HuH-7.5 (cell line): ENCODE measurements around the gene ARID1B.
"Not testable (repeated sequence)": the region's sequence is repeated elsewhere in the genome, so short reads cannot be mapped to it uniquely, and the experiment has no call there.

Experiments used
- DNase-seq: peaks from one replicate; pipeline ENCODE4 v3.0.0; 2011; ENCODE audit warnings: low spot score

The ARID1B gene

DNA sequence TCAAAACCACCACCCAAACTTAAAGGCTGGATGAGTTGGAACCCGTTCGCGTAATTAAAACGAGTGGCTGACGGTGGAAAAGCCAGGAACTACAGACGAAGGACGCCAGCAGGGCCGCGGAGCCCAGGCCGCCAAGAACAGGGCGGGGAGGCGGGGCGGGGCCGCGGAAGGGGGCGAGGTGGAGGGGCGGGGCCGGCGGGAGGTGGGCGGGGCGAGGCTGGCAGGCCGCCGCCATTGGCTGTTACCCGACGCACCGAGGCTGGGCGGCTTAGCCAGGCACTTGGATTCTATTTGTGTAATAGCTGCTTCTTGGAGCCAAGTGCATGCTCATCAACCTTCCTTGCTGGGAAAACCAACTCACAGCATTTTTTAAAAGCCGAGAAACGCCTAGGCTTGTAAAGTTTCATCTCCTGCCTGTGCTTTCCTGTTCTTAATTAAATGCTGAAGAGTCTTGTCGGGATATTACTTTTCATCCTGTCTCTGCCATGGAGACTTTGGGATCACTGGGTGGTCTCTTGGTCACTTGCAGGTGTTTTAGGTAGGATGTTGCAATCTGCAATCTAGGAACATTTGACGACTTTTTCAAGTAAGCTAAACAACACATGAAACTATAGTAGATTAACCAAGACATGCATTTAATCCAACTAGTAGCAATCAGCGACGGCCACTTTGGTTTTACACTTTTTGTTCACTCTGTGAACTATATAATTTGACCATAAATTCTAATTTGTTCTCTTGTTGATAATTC, 245.0 kb downstream of the ARID1B start:
- peak; percentile 80 for DNase-seq

DNA sequence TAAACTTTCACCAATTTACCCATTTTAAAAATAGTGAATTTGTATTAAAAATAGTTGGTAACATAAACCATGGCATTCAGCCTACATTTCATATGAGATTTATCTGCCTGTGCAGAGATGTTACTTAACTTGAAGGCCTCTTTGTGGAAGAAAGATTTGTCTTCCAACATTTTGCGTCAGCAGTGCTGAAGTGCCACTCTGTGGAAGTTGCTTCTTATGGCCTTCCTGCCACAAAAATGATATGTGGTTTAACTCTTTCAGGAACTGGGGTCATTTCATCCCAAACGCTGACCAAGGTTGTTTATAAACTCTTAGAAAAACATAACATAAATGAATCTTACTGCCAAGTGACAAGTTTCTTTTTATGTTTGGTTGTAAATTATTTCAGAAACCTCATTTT, 246.8 kb downstream of the ARID1B start:
- no peak for DNase-seq

DNA sequence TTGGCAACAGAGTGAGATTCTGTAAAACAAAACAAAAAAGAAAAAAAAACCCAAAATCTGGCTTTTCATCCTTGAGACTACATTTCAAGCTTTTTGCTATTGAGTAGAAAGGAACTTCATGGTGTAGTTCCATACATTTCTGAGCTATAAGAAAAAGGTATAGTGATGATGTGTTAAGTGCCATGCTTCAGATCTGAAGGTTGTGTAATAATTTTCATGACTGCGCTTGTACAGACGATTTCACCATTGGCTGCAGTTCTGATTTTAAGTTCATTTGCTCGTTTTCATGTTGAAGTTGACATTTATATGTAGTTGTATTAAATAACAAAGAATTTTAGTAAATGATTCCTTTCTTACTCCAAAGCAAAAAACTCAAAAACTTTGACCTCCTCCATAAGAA, 247.6 kb downstream of the ARID1B start:
- no peak for DNase-seq

DNA sequence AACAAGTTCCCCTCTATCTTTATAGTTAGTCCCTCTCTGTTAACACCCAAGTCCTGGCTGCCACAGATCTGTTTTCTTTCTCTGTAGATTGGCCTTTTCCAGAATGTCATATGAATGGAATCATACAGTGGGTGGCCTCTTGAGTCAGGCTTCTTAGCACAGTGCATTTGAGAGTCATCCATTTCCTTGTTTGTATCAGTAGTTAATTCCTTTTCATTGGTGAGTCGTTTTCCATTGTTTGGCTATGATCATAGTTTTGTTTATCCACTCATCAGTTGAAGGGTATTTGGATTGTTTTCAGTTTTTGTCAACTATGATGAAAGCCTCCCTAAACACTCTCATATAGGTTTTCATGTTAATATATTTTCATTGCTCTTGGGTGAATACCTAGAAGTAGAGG, 248.3 kb downstream of the ARID1B start:
- no peak for DNase-seq

DNA sequence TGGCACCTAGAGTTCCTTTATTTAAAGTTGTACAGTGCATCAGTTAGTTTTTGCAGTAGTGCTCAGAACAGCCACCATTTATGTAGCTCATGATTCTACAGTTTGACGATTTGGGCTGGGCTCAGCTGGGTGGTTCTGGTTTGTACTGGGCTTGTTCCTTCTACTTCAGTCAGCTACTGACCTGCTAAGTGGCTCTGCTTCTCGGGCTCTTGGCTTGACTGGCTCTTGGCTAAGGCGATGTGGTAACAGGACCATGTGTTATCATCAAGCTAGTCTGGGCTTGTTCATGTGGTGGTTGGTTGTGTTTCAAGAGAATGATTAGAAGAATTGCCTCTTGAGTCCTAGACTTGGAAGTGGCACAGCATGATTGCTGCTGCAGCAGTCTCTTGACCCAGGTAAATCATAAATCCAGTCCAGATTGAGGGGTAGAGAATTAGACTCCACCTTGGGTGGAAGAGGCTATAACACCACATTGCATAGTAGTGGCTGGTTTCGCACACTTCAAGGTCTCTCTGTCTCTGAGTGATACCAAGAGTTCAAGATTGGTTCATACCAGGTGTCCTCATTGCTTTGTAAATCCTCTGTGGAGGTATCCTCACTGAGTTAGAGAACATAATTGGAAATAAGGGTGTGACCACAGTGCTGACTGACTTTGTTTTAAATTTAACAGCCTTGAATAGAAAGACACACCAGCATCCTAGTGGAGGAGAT, 253.0 kb downstream of the ARID1B start:
- no peak for DNase-seq

DNA sequence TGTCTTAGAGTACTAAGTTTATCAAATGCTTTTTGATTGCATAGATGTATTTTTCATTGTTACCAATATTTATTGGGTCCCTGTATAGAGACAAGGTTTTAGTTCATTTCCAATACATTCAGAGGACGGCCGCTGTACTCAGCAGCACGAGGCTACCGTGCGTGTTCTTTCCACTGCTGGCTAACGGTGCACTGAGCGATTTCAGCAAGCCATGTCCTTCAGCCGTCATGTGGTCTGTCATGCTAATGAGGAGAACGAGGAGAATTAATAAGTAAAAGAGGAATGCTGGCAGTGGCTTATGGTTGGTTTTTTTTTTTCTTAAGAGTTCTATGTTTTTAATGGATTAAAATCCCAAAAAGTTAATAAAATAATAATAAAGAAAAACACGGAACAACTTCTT, 253.6 kb downstream of the ARID1B start:
- no peak for DNase-seq

DNA sequence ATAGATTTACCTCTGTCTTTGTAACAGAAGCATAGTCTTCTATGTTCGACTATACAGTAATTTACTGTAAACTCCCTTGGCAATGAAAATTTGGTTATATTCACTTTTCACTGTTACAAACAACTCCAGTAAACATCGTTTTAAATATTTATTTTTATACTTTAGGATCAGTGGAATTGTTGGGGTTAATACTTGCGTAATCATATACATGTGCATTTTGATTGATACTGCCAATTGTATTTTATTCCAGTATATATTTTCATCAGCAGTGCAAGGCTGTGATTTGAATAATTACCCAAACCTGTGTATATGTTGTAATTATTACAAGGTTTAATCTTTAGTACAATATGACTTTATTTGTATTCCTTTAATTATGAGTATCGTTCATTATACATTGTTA, 255.7 kb downstream of the ARID1B start:
- no peak for DNase-seq

DNA sequence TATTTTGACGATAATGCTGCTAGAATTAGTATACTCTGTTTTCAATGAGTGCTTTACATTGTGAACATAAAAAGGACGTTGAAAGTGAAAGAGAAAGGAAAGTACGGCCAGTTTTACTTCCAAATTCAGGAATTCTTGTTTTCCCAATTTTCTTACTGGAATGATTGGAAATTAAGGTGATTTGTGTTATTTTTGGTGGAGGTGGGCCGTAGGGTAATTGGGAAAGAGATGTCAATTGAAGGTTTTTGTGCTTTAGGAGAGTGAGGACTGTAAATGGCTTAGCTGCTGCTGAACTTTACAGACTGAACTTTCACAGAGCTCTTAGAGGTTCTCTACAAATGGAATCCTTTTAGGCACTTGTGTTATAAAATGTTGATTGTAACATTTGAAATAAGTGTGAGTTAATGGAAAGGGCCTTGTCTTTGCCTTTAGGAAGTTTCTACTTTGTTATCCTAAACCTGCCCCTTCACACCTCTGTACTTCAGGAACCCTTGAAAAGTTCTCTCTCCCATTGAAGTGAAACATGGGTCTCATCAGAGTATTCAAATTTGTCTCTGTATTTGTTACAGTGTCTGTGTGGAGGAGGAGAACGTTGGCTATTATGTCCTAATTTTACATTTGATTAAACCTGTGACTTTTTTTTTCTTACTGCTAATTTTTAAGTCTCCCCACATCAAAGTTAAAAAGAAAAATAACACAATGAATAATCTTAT, 256.4 kb downstream of the ARID1B start:
- DNase-seq, result no peak

DNA sequence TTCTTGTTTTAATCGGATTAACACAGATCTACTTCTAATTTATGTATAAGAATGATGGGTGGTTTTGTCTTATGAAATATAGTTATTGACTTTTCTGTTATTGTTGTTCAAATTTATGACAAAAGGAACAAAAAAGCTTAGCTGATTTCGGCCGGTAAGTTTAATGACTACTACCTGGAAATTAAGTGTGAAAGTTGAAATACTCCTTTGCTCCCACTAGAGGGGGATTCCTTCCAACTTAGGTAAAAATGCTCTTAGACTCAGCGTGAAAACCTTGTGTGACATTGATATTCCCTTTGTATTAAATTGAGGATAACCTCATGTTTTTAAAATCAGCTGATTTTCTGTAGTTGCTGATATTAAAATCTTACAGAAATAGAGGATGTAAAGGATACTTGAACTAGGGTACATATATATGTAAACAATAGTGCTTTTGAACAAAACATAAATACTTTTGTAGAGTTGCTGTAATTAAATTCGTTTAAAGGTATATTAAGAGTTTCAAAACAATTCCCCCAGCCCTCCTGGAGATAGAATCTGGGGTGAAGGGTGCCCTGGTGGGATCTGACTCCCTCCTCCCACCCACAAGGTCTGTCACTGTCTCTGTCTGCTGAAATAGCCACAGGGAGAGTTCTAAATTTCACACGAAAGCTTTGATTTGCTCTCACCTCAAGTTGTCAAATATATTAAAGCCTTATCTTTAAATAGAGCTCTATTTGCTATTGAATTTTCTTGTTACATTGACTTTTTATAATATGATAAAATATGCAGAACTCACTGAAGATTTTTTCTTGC, 257.5 kb downstream of the ARID1B start:
- DNase-seq, result peak; percentile 34

DNA sequence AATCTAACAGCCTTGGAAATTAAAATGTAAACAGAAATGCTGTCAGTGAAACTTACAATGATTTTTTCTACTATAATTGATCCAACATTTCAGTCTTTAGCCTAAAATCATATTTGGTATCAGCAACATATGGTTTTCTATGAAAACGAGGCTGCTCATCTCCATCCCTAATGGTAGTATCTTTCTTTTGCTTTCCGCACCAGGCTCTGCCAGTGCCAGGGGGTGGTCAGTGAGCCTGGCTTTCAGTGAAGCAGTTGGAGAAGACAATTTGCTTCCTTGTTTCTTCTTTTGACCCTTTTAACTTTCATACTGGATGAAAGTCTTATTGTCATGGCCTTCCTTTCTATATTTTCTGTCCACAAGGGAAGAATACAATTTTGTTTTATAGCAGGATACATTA, 258.4 kb downstream of the ARID1B start:
- no peak for DNase-seq

DNA sequence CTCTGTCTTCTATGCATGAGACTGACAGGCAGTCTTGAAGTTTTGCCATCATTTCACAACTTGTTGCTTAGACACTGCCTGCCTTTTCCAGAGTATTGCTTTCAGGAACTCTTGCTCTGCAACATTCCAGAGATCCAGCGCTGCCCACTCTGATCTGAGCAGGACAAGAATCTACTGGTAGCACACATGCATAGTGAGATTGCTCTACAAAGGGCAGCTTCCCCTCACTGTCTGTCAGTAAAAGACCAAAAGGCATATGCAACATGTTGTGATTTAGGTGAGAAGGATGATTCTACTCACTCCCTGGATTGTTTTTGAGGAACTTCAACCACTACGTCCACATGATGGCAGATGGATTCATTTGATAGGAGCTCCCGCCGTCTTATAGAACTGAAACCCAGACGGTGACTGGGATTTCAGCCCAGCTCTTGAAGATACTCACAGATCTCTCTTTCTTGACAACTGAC, 259.1 kb downstream of the ARID1B start:
- no peak for DNase-seq

DNA sequence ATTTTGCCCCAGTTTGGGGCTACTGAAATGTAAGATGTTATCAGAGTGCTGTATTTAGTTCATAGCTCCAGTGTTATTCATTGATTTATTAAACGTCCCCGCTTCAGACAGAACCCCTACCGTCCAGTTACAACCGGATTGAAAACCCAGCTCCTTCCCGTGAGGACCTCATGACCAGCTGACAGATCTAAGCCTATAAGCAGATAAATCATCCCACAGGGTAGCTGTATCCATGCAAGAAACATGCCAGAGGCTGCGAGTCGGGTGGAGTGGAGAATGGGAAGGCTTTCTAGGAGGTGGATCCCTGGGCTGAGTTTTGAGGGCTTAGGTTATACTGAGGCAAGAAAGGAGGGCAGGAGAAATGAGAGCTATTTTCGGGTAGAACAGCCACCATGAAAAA, 260.0 kb downstream of the ARID1B start:
- no peak for DNase-seq

DNA sequence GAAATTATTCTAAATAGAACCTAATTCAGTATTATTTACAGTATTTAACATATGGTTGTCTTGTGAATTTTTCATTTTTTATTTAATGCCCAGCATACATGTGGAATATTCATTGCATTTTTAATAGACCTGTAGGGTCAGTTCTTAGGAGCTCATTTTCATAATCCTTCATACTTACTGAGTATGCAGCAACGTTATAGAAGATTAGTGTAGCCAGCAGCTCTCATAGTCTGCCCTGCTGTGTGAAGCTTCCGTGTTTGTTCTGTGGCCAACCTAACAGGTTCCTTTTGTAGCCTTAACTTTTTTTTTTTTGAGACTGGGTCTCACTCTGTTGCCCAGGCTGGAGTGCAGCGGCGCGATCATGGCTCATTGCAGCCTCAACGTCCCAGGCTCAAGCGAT, 261.4 kb downstream of the ARID1B start:
- no peak for DNase-seq

DNA sequence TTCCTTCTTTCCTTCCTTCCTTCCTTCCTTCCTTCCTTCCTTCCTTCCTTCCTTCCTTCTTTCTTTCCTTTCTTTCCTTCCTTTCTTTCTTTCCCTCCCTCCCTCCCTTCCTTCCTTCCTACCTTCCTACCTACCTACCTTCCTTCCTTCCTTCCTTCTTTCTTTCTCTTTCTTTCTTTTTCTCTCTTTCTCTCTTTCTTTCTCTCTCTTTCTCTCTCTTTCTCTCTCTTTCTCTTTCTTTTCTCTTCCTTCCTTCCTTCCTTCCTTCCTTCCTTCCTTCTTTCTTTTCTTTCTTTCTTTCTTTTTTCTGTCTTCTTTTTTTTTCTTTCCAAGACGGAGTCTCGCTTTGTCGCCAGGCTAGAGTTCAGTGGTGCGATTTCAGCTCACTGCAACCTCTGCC, 262.5 kb downstream of the ARID1B start:
- DNase-seq, result not testable (repeated sequence)

DNA sequence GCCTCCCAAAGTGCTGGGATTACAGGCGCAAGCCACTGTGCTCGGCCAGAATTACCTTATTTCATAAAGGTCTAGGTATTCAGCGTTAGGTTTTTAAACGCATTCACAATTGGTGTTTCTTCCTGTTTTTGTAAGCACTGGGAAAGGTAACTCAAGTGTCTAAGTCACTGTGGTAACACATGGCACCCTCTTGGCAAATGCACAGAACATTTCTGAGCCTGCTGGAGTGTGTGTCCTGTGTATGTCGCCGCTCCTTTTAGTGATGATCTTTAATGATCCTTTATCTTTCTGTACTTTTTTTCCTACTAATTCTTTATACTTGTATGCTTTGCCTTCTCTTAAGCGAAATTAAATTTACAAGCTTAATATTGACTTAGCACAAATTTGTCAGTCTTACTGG, 263.0 kb downstream of the ARID1B start:
- DNase-seq, result no peak

DNA sequence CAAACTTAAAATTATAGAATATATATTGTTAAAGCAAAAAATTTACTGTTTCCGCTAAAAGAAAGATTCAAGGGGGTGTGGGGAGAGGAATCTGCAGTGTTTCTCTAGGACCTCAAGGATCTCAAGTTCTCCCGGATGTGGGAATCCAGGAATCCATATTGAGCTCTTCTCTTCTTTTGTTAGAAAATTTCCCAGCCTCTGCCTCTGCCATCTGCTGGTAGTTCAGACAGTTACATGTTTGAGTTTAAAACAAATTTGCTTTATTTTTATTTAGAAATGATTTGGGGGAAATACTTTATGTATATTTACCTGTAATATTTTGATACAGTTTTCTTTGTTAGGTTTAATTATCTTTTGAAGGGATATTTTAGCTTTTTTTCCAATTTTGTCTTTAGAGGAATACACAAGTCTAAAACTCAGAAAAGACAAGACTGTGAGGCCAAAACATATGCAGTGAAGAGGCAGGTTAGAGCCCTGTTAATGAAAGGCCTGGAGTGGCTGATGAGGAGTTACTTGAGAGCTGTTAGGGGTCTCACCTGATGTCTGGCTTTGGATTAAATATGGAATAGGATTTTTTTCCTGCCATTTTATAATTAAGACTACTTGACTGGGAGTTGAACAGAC, 268.8 kb downstream of the ARID1B start:
- no peak for DNase-seq

DNA sequence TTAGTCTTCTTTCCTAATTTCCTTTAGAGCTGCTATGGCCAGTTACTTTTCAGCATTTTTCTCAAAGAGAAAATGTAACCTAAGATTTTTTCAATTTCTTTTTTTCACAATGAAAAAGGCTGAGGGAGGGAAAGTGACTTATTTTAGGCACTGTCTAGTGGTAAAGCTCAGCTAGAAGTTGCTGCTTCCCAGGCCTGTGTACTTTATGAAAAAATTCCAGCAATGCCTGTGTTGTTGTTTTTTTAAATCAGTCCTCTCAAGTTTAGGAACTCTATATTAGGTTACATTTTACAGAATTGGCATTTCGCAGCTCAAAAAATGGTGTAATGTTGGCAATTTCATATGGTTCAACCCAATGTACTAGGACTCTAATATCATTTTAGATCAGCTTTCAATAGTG, 269.6 kb downstream of the ARID1B start:
- DNase-seq, result no peak

DNA sequence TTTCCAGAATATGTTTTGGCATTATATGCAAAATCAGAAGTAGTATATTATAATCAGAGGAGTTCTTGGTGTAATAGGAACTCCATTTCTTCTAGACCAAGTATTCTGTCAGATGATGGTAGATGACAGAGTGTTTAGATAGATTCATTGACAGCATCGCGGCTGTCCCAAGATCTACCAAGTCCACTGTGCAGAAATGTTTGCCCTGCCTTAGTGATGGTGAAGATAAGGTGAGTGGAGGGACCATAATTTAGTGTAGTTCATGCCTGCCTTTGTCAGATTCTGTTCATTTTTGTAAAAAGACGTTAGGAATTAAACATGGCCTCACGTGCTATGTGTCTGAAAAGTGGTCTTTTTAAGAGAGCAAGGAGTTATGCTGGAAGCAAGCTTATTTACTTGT, 270.1 kb downstream of the ARID1B start:
- no peak for DNase-seq

DNA sequence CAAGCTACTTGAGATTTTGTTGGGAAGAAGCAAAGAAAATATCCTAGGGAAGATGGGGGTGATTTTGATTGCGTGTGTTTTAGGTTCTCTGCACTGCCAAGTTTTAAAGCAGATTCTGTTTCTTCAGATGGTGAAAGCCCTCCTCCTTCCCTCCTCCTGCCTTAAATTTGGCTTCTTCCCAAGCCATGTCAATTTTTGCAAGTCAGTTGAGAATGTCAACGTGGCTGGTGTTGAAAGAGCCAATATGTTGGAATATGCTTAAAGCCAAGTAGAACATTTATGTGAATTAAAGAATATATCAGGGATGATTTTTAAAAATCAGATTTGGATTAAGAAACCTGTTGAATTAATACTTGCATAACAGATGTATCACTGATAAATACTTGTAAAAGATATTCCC, 270.8 kb downstream of the ARID1B start:
- DNase-seq, result no peak

DNA sequence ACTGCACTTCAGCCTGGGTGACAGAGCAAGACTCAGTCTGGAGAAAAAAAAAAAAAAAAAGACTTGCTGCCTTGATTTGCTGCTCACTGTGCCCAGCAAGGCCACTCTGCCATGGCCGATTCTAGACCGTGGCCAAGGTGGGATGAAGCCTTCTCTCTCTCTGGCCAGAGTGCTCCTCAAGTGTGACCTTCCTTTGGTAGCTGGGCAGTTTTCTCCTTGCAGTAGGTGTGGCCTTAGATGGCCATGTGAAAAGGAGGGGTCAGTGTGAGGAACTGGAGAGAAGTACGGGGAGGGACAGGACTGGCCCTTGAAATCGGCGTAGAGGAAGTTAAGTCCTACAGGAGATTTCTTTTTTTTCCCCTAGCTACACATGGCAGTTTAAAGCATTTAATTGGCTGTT, 272.0 kb downstream of the ARID1B start:
- DNase-seq, result no peak

DNA sequence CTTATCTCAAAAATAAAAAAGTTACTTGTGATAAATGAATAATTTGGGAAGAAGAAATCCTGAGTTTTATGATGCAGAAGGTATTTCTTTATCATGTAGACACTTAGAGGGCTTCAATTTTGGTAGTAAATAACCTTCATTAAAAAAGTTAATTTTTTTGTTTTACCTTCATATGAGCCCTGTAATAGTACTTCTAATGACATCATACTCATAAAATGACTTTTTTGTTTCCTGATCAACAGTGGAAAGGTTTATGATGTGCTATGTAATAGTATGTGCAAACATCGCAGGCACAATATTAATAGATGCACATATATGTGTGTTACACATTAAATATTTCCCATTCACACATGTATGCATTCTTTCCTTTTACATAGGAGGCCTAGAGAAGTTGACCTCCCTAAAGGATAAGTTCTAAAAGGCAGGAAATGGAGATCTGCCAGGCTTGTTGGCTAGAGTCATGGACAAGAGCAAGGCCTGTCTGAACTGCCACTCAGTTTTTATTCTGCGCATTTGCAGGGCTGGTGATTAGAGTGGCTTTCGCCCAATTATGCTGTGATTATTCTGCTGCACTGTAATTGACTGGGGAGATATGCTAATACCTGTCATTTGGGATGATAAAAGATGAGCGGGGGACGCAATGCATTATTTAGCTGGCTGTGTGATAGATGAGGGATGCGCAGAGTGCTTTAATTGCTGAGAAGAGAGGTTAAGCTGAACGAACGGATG, 273.5 kb downstream of the ARID1B start:
- DNase-seq, result no peak
